A549 treated with DMSO at 1 μM for 4 hours (cell line): ENCODE data around the gene CYP2A7. TPM values are rescaled to one million over a fixed set of nuclear protein-coding genes. Genes with fewer than 3 reads are reported as not detected.

ENCODE experiments used
- total RNA-seq: library from RNA; stranded (reverse); fragments of 200-300 nt; extraction: Qiagen RNA extraction; gene quantifications from 5 replicates; pipeline ENCODE4 v1.2.3, GENCODE V29; 2022; ENCODE audit warnings: low read depth

The CYP2A7 gene, protein sequence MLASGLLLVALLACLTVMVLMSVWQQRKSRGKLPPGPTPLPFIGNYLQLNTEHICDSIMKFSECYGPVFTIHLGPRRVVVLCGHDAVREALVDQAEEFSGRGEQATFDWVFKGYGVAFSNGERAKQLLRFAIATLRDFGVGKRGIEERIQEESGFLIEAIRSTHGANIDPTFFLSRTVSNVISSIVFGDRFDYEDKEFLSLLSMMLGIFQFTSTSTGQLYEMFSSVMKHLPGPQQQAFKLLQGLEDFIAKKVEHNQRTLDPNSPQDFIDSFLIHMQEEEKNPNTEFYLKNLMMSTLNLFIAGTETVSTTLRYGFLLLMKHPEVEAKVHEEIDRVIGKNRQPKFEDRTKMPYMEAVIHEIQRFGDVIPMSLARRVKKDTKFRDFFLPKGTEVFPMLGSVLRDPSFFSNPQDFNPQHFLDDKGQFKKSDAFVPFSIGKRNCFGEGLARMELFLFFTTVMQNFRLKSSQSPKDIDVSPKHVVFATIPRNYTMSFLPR
- not detected in 5 replicates for total RNA-seq

DNA sequence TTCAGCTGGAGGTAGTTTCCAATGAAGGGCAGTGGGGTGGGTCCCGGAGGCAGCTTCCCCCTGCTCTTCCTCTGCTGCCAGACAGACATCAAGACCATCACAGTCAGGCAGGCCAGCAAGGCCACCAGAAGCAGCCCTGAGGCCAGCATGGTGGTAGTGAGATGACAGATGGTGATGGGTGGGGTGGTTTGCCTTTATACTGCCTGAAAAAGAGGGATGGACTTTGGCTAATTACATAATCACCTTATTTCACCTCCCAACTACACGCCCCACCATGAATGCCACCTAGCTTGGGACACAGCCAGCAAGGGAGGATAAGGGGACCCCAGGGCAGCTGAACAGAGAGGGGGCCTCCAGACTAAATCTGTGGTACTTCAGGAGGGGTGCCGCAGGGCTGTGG lies at the start of gene CYP2A7:
TSS of gene CYP2A7 (minus strand) at position 170 of the 400 bp plus-strand sequence. CDS start at position 149, 21 bp downstream.

DNA sequence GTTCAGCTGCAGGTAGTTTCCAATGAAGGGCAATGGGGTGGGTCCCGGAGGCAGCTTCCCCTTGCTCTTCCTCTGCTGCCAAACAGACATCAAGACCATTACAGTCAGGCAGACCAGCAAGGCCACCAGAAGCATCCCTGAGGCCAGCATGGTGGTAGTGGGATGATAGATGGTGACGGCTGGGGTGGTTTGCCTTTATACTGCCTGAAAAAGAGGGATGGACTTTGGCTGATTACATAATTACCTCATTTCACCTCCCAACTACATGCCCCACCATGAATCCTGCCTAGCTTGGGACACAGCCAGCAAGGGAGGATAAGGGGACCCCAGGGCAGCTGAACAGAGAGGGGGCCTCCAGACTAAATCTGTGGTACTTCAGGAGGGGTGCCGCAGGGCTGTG lies 31.8 kb downstream of the CYP2A7 start, which contains the start of gene CYP2A6:
TSS of gene CYP2A6 (minus strand) at position 171 of the 400 bp plus-strand sequence. CDS start at position 150, 21 bp downstream.

Other genes starting within 250 kb of the CYP2A7 start
- gene NUMBL, start 191.6 kb downstream of the CYP2A7 start, total RNA-seq: 57.1 to 72.3 TPM (median 58.4 TPM) in 5 replicates
- gene COQ8B, start 165.3 kb downstream of the CYP2A7 start, total RNA-seq: 62.6 to 72.2 TPM (median 69.9 TPM) in 5 replicates
- gene ITPKC, start 165.1 kb downstream of the CYP2A7 start, total RNA-seq: 17.8 to 18.8 TPM (median 18.5 TPM) in 5 replicates
- gene ACTMAP, start 131.8 kb downstream of the CYP2A7 start, total RNA-seq: 16.4 to 19.7 TPM (median 18.4 TPM) in 5 replicates
- gene SNRPA, start 131.0 kb downstream of the CYP2A7 start, total RNA-seq: 140 to 190 TPM (median 160 TPM) in 5 replicates
- not detected in 5 replicates for gene MIA, start 106.7 kb downstream of the CYP2A7 start, total RNA-seq
- 15.1 to 20.6 TPM (median 18.3 TPM) in 5 replicates for gene RAB4B, start 104.0 kb downstream of the CYP2A7 start, total RNA-seq
- gene EGLN2, start 83.0 kb downstream of the CYP2A7 start, total RNA-seq: 72.5 to 87.8 TPM (median 80.5 TPM) in 5 replicates
- 0.08 TPM in 1 of 5 replicates, not detected in the others for gene CYP2A6, start 31.8 kb downstream of the CYP2A7 start, total RNA-seq
- 0.05 to 0.07 TPM in 2 of 5 replicates, not detected in the others for gene CYP2B6, start 109.1 kb upstream of the CYP2A7 start, total RNA-seq
- not detected in 5 replicates for gene CYP2A13, start 206.2 kb upstream of the CYP2A7 start, total RNA-seq
- gene CYP2F1, start 232.2 kb upstream of the CYP2A7 start, total RNA-seq: not detected in 5 replicates